MM.1S (cell line): ENCODE data around the gene GJC1.
A peak's percentile ranks its signal among the peaks of the same experiment; 100 is the strongest.

Source experiments
- DNase-seq: peaks from one replicate; pipeline ENCODE4 v3.0.0-alpha.2; 2015
- H2AFZ ChIP-seq: fragments of 300-600 bp; sonication (generic); 2 replicates; pipeline ENCODE4 v1.6.0; 2016; ENCODE audit warnings: antibody characterized with exemption, low read length
- H3F3A ChIP-seq: fragments of 300-600 bp; sonication (generic); 2 replicates; pipeline ENCODE4 v1.6.1; 2016; ENCODE audit warnings: mild to moderate bottlenecking, antibody characterized with exemption, low read length, moderate library complexity, mixed read lengths; ENCODE audit not compliant: insufficient read depth
- H3K27ac ChIP-seq: fragments of 300-600 bp; sonication (generic); 2 replicates; pipeline ENCODE4 v1.5.1; 2016; ENCODE audit warnings: mild to moderate bottlenecking, low read length
- H3K27me3 ChIP-seq: fragments of 300-600 bp; sonication (generic); replicated peaks from 2 replicates; pipeline ENCODE4 v1.6.0; 2016; ENCODE audit warnings: low read length; ENCODE audit not compliant: insufficient read depth
- H3K36me3 ChIP-seq: fragments of 300-600 bp; sonication (generic); replicated peaks from 2 replicates; pipeline ENCODE4 v1.6.1; 2016; ENCODE audit warnings: mild to moderate bottlenecking, low read length, mixed read lengths; ENCODE audit not compliant: insufficient read depth
- H3K4me1 ChIP-seq: fragments of 300-600 bp; sonication (generic); 2 replicates; pipeline ENCODE4 v1.6.1; 2016; ENCODE audit warnings: low read length, mixed read lengths
- H3K4me2 ChIP-seq: fragments of 300-600 bp; sonication (generic); 2 replicates; pipeline ENCODE4 v1.6.0; 2016; ENCODE audit warnings: low read depth, low read length
- H3K4me3 ChIP-seq: fragments of 300-600 bp; sonication (generic); 2 replicates; pipeline ENCODE4 v1.5.1; 2016; ENCODE audit warnings: low read length, mixed read lengths
- H3K79me2 ChIP-seq: fragments of 300-600 bp; sonication (generic); 2 replicates; pipeline ENCODE4 v1.6.1; 2016; ENCODE audit warnings: mixed run types, low read length, mixed read lengths
- H3K9ac ChIP-seq: fragments of 300-600 bp; sonication (generic); 2 replicates; pipeline ENCODE4 v1.6.1; 2016; ENCODE audit warnings: low read length, mixed read lengths
- H3K9me2 ChIP-seq: fragments of 300-600 bp; sonication (generic); replicated peaks from 2 replicates; pipeline ENCODE4 v1.6.1; 2016; ENCODE audit warnings: mild to moderate bottlenecking, low read length, mixed read lengths; ENCODE audit not compliant: insufficient read depth
- H3K9me3 ChIP-seq: fragments of 300-600 bp; sonication (generic); replicated peaks from 2 replicates; pipeline ENCODE4 v1.6.1; 2016; ENCODE audit warnings: mild to moderate bottlenecking, low read length, mixed read lengths; ENCODE audit not compliant: insufficient read depth
- H4K20me1 ChIP-seq: fragments of 300-600 bp; sonication (generic); 2 replicates; pipeline ENCODE4 v1.6.1; 2016; ENCODE audit warnings: mild to moderate bottlenecking, low read length, moderate library complexity, mixed read lengths; ENCODE audit not compliant: insufficient read depth
- EZH2 ChIP-seq: fragments of 300-600 bp; sonication (generic); optimal IDR thresholded peaks from 2 replicates; pipeline ENCODE3; 2017; ENCODE audit warnings: low read depth, mild to moderate bottlenecking, antibody characterized with exemption, low read length, mixed read lengths
- EZH2phosphoT487 ChIP-seq: fragments of 300-600 bp; sonication (generic); IDR thresholded peaks from 2 replicates; pipeline ENCODE4 v1.6.1; 2018; ENCODE audit warnings: antibody characterized with exemption, low read length
- TF ChIP-seq, protein P1 (sequence below): fragments of 300-600 bp; sonication (generic); IDR thresholded peaks from 2 replicates; pipeline ENCODE4 v1.5.1; 2016; ENCODE audit warnings: antibody characterized with exemption, low read length, mixed read lengths

GJC1 gene

DNA sequence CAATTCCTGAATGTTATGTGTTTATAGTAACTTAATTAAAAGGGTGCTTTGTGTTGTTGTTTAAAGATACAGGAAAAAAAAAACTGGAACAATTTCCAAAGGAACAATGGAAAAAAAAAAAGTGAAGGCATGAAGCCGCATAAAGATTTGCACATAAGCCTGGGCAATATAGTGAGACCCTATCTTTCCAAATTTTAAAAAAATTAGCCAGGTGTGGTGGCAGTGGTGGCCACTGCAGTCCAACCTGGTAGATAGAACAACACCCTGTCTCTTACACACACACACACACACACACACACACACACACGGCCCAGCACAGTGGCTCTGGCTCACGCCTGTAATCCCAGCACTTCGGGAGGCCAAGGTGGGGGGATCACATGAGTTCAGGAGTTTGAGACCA lies 21.9 kb downstream of the GJC1 start:
- Histone ChIP-seq H3K27me3 (no peaks in the 10 kb centered on the region), H2AFZ (peak overlapping the region; percentile 46; the same call in 1 of the 2 replicates), H4K20me1 (no peaks in the 10 kb centered on the region), H3K4me1 (peaks cover 16% of the 10 kb centered on the region), H3K9ac (peak overlapping the region; percentile 64), H3K9me2 (no peaks in the 10 kb centered on the region), H3K27ac (peak overlapping the region; percentile 93), H3K4me3 (peak overlapping the region; percentile 36; the same call in 1 of the 2 replicates), H3K4me2 (peak overlapping the region; percentile 74), H3F3A (peaks cover 20% of the 10 kb centered on the region), H3K9me3 (no peaks in the 10 kb centered on the region), H3K36me3 (no peaks in the 10 kb centered on the region), H3K79me2 (no peaks in the 10 kb centered on the region)
- TF ChIP-seq, protein P1, sequence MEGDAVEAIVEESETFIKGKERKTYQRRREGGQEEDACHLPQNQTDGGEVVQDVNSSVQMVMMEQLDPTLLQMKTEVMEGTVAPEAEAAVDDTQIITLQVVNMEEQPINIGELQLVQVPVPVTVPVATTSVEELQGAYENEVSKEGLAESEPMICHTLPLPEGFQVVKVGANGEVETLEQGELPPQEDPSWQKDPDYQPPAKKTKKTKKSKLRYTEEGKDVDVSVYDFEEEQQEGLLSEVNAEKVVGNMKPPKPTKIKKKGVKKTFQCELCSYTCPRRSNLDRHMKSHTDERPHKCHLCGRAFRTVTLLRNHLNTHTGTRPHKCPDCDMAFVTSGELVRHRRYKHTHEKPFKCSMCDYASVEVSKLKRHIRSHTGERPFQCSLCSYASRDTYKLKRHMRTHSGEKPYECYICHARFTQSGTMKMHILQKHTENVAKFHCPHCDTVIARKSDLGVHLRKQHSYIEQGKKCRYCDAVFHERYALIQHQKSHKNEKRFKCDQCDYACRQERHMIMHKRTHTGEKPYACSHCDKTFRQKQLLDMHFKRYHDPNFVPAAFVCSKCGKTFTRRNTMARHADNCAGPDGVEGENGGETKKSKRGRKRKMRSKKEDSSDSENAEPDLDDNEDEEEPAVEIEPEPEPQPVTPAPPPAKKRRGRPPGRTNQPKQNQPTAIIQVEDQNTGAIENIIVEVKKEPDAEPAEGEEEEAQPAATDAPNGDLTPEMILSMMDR = no peak
- TF ChIP-seq EZH2 (no peak), EZH2phosphoT487 (no peak)
- DNase-seq = no peak

DNA sequence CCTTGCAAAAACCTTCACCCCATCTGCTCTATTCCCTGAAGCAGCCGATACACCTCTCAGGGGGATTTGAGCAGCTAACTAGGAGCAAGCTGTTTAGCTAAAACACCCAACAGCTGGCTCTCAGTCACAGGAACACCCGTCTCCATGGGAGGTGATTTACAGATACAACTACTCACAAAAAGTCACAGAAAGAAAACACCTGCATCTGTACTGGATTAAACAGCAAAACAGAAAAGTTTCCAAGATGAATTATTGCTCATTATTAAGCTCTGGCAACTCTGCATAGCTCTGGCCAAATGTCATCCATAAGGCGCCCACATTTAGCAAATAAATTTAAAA lies 22.3 kb downstream of the GJC1 start:
- Histone ChIP-seq H3K4me1 (peaks cover 16% of the 10 kb centered on the region), H3F3A (peaks cover 20% of the 10 kb centered on the region), H3K9ac (peak overlapping the region; percentile 64), H2AFZ (peak overlapping the region; percentile 46; the same call in 1 of the 2 replicates), H3K36me3 (no peaks in the 10 kb centered on the region), H3K4me2 (peak overlapping the region; percentile 74), H3K9me2 (no peaks in the 10 kb centered on the region), H3K4me3 (peak overlapping the region; percentile 36; the same call in 1 of the 2 replicates), H4K20me1 (no peaks in the 10 kb centered on the region), H3K27me3 (no peaks in the 10 kb centered on the region), H3K79me2 (no peaks in the 10 kb centered on the region), H3K27ac (peak overlapping the region; percentile 93), H3K9me3 (no peaks in the 10 kb centered on the region)
- TF ChIP-seq EZH2phosphoT487 (no peak), EZH2 (no peak)
- TF ChIP-seq, protein P1 = no peak
- DNase-seq = no peak

DNA sequence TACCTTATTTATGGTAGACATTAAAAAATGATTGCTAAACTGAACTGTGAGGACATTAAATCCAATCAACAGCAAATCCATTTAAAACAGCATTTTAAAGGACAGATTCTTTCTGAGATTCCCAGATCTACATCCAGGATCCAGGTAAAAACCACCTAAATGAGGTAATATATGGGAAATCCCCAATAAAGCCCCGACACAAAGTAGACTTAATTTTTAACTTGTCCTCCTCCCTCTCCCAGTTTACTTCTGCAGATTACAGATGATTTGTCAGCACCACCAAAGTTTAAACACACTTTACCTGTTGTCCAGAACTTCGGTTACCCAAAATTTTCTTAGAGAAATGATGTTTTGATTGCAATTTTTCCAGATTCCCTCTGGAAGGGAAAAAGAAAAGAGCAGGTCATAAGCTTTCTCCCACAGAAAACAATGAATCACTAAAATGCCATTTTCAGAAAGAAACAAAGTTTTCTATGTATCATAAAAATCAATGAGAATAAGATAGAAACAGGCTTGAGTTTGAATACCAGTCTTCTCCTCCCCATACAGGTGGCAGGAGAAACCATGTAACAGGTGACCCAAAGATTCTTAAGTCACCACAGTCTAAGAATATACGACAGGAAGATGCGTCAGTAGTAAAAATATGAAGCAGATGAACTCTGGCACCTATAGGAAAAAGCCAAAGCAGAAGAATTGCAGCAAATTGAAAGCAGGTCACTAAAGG lies 22.8 kb downstream of the GJC1 start:
- no peaks in the 10 kb centered on the region for H3K27me3 ChIP-seq
- peaks cover 20% of the 10 kb centered on the region for H3F3A ChIP-seq
- DNase-seq = peak; percentile 85
- TF ChIP-seq, protein P1 = no peak
- TF ChIP-seq EZH2phosphoT487 (no peak), EZH2 (no peak)
- H3K36me3 ChIP-seq = no peaks in the 10 kb centered on the region
- H4K20me1 ChIP-seq = no peaks in the 10 kb centered on the region
- peak overlapping the region; percentile 36; the same call in 1 of the 2 replicates for H3K4me3 ChIP-seq
- H3K27ac ChIP-seq = peak overlapping the region; percentile 93
- no peaks in the 10 kb centered on the region for H3K9me3 ChIP-seq
- peak overlapping the region; percentile 64 for H3K9ac ChIP-seq
- peaks cover 16% of the 10 kb centered on the region for H3K4me1 ChIP-seq
- peak overlapping the region; percentile 46 for H2AFZ ChIP-seq
- H3K9me2 ChIP-seq = no peaks in the 10 kb centered on the region
- H3K79me2 ChIP-seq = no peaks in the 10 kb centered on the region
- peak overlapping the region; percentile 74 for H3K4me2 ChIP-seq
